ENCODE data around the gene MPHOSPH9. TPM values are rescaled to one million over a fixed set of nuclear protein-coding genes. Genes with fewer than 3 reads are reported as not detected.
"Not testable (repeated sequence)": the region's sequence is repeated elsewhere in the genome, so short reads cannot be mapped to it uniquely, and the experiment has no call there.

Gene MPHOSPH9
- total RNA-seq, 2 donors from 2014 or later: 15.5 to 35.7 TPM

- H3K4me3 ChIP-seq: no peak overlapping the region
- TF ChIP-seq, protein P1, sequence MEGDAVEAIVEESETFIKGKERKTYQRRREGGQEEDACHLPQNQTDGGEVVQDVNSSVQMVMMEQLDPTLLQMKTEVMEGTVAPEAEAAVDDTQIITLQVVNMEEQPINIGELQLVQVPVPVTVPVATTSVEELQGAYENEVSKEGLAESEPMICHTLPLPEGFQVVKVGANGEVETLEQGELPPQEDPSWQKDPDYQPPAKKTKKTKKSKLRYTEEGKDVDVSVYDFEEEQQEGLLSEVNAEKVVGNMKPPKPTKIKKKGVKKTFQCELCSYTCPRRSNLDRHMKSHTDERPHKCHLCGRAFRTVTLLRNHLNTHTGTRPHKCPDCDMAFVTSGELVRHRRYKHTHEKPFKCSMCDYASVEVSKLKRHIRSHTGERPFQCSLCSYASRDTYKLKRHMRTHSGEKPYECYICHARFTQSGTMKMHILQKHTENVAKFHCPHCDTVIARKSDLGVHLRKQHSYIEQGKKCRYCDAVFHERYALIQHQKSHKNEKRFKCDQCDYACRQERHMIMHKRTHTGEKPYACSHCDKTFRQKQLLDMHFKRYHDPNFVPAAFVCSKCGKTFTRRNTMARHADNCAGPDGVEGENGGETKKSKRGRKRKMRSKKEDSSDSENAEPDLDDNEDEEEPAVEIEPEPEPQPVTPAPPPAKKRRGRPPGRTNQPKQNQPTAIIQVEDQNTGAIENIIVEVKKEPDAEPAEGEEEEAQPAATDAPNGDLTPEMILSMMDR (IDR thresholded peaks at IDR 0.05): no peak
- no peak overlapping the region for H3K27ac ChIP-seq
- H3K36me3 ChIP-seq: peaks cover 6% of the 10 kb centered on the region
- no peaks in the 10 kb centered on the region for H3K4me1 ChIP-seq
- no peaks in the 10 kb centered on the region for H3K27me3 ChIP-seq
- DNase-seq: no peak
- H3K9me3 ChIP-seq: no peaks in the 10 kb centered on the region
- intact Hi-C loops (cut with DNase I): no loop called here
- H3K9ac ChIP-seq (ENCODE audit: low read depth in 2 of 2, low read length in 2 of 2): no peak overlapping the region
Observed at GRCh38 chr12:123258593-123258992, 25.7 kb upstream of the MPHOSPH9 start.

GRCh38 chr12:123254853-123255446 is 22.0 kb upstream of the MPHOSPH9 start:
- Histone ChIP-seq H3K27me3 (no peaks in the 10 kb centered on the region), H3K9me3 (no peaks in the 10 kb centered on the region), H3K36me3 (peaks cover 6% of the 10 kb centered on the region), H3K4me1 (no peaks in the 10 kb centered on the region), H3K4me3 (no peak overlapping the region), H3K9ac (ENCODE audit: low read depth in 2 of 2, low read length in 2 of 2) (no peak overlapping the region), H3K27ac (no peak overlapping the region)
- DNase-seq: no peak
- TF ChIP-seq, protein P1 (IDR thresholded peaks at IDR 0.05): no peak
- intact Hi-C loops (cut with DNase I): no loop called here

DNA sequence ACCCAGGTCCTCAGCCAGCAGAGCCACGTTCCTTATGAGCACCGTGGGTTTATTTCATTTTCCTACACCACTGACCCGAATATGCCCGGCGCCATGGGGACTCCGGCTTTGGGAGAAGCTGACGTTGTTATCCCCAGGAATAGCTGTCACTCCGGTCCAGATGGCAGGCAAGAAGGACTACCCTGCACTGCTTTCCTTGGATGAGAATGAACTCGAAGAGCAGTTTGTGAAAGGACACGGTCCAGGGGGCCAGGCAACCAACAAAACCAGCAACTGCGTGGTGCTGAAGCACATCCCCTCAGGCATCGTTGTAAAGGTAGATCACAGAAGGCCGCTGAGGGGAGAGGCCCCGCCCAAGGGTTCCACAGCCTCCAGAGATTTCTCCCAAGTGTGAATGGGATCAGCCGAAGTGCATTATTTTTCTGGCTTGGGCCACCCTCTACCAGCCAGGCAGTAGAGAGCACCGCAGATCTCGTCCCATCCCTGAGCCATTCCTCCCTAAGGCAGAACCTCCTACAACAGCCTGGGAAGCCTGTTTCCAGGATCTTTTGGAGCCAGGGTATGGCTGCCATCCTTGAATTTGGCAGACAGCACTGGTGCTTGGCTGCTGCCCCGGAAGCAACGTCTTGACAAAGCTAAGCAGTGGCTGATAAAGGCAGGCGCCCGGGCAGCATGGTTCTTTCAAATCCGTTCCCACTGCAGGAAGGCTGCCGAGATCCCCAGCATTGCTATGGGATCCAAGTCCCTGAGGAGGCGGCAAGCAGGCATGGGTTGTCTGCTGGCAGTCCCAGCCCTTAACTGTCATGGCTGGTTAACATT is 20.9 kb upstream of the MPHOSPH9 start:
- TF ChIP-seq, protein P1 (IDR thresholded peaks at IDR 0.05): no peak
- no peak overlapping the region for H3K4me3 ChIP-seq
- H3K9ac ChIP-seq (ENCODE audit: low read depth in 2 of 2, low read length in 2 of 2): no peak overlapping the region
- no peak for DNase-seq
- no peaks in the 10 kb centered on the region for H3K4me1 ChIP-seq
- no peaks in the 10 kb centered on the region for H3K9me3 ChIP-seq
- H3K27me3 ChIP-seq: no peaks in the 10 kb centered on the region
- H3K36me3 ChIP-seq: peaks cover 6% of the 10 kb centered on the region
- intact Hi-C loops (cut with DNase I): no loop called here
- H3K27ac ChIP-seq: no peak overlapping the region

- H3K4me1 ChIP-seq; H3K9me3 ChIP-seq; DNase-seq; H3K36me3 ChIP-seq; H3K27me3 ChIP-seq; H3K27ac ChIP-seq; H3K9ac ChIP-seq (ENCODE audit: low read depth in 2 of 2, low read length in 2 of 2); intact Hi-C loops (cut with DNase I); H3K4me3 ChIP-seq: not testable (repeated sequence)
Observed at GRCh38 chr12:123252365-123252764, 19.4 kb upstream of the MPHOSPH9 start.

DNA sequence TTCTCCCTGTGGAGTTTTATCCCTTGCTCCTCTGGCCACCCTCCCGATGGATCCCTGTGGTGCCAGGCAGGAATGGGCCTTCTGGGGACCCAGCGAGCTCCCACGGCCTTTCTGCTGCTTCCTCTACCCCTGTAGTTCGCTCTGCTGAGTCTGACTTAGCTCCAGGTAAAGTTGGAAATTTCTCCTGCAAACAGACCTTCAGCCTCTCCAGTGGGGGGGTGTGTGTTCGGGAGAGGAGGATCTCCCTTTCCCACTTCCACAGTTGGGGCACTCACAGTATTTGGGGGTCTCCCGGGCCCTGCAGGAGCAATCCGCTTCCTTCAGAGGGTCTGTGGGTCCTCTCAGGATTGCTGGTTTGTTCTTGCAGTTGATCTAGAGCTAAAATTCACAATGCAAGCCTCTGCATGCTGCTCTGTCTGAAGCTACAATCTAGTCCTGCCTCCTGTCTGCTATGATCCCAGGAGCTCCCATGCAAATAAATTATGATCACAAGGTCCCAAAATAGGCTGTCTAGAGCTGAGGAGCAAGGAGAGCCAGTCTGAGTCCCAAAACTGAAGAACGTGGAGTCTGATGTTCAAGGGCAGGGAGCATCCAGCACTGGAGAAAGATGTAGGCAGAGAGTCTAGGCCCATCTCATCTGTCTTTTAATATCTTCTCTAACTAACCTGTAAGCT is 18.6 kb upstream of the MPHOSPH9 start:
- intact Hi-C loops (cut with DNase I): no loop called here
- no peaks in the 10 kb centered on the region for H3K27me3 ChIP-seq
- H3K4me3 ChIP-seq: no peak overlapping the region
- H3K27ac ChIP-seq: peak overlapping the region; percentile 75
- no peaks in the 10 kb centered on the region for H3K9me3 ChIP-seq
- peak overlapping the region in 1 of 2 donors; percentile 63 for H3K9ac ChIP-seq (ENCODE audit: low read depth in 2 of 2, low read length in 2 of 2)
- DNase-seq: no peak
- H3K4me1 ChIP-seq: no peaks in the 10 kb centered on the region
- TF ChIP-seq, protein P1 (IDR thresholded peaks at IDR 0.05): no peak
- H3K36me3 ChIP-seq: peaks cover 1% of the 10 kb centered on the region
